A549 (cell line): ENCODE measurements around the gene TRPM5. TPM values are rescaled to one million over a fixed set of nuclear protein-coding genes. Genes with fewer than 3 reads are reported as not detected.

Experiments used
- ATAC-seq, 2 experiments: fragments of 200-7000 bp in 1 of 2; fragments of >200 bp in 1 of 2; cut with Nextera tagmentation in 1 of 2; cut with Tn5 transposase in 1 of 2; 3 replicates each; pipeline versions ENCODE4 v1.8.0 to v1.9.1; 2018 to 2020; ENCODE audit warnings: mild to moderate bottlenecking in 1 of 2, moderate library complexity in 1 of 2
- CTCF ChIA-PET: fragments of 300-600 bp; sonication (Branson Sonifier 250); formaldehyde crosslinking; extraction: SDS; loops from one replicate; lab custom pipeline; 2021; ENCODE audit warnings: antibody characterized with exemption, inconsistent platforms; lab: Yijun Ruan, JAX
- POLR2A ChIA-PET: fragments of 350-600 bp; formaldehyde crosslinking; extraction: SDS; loops from one replicate; lab custom pipeline; 2021; ENCODE audit warnings: antibody characterized with exemption, inconsistent platforms; lab: Yijun Ruan, JAX
- DNase-seq, 2 experiments: peaks; one replicate each; pipeline versions ENCODE4 v3.0.0 to v3.0.0-alpha.2; 2011 to 2016; ENCODE audit warnings: low read depth in 1 of 2, low spot score in 1 of 2
- FAIRE-seq: peaks from 2 replicates; lab custom pipeline; 2011; peaks lifted over from hg19 to GRCh38; lab: Jason Lieb, UNC
- H3K27ac ChIP-seq, 2 experiments: fragments of >200 bp; sonication (Bioruptor Twin); formaldehyde crosslinking; 3 replicates each; pipeline ENCODE4 v1.5.1; 2016 to 2017
- H3K4me1 ChIP-seq: fragments of >200 bp; sonication (Bioruptor Twin); formaldehyde crosslinking; 3 replicates; pipeline ENCODE4 v1.6.1; 2016
- H3K4me2 ChIP-seq: fragments of >200 bp; sonication (Bioruptor Twin); formaldehyde crosslinking; 3 replicates; pipeline ENCODE4 v1.6.1; 2016
- H3K4me3 ChIP-seq: fragments of >200 bp; sonication (Bioruptor Twin); formaldehyde crosslinking; 3 replicates; pipeline ENCODE4 v1.5.1; 2016
- H3K9me3 ChIP-seq: fragments of >200 bp; sonication (Bioruptor Twin); formaldehyde crosslinking; 3 replicates; pipeline ENCODE4 v1.6.1; 2016
- BCL3 ChIP-seq: fragments of >200 bp; sonication (Bioruptor Twin); formaldehyde crosslinking; IDR thresholded peaks from 3 replicates; pipeline ENCODE4 v1.6.1; 2016
- CBX8 ChIP-seq: fragments of 200-600 bp; sonication (generic); IDR thresholded peaks from 2 replicates; pipeline ENCODE4 v1.6.1; 2016
- CEBPB ChIP-seq, 2 experiments: fragments of >200 bp in 1 of 2; sonication (Bioruptor Twin) in 1 of 2; formaldehyde crosslinking in 1 of 2; IDR thresholded peaks; 2 replicates each; pipeline ENCODE4 v1.6.1; 2012 to 2016
- CHD4 ChIP-seq: fragments of 200-600 bp; sonication (generic); IDR thresholded peaks from 2 replicates; pipeline ENCODE4 v1.6.1; 2016; ENCODE audit warnings: antibody characterized with exemption, mild to moderate bottlenecking, borderline replicate concordance
- CTCF ChIP-seq: fragments of >200 bp; sonication (Bioruptor Twin); formaldehyde crosslinking; IDR thresholded peaks from 3 replicates; pipeline ENCODE4 v1.5.1; 2016
- ELK1 ChIP-seq: fragments of 150-350 bp; IDR thresholded peaks from 2 replicates; pipeline ENCODE4 v1.6.1; 2014; ENCODE audit warnings: low read depth, mild to moderate bottlenecking, low read length
- ESRRA ChIP-seq: fragments of 150-350 bp; IDR thresholded peaks from 2 replicates; pipeline ENCODE4 v1.6.1; 2014; ENCODE audit warnings: mild to moderate bottlenecking, low read length, borderline replicate concordance
- FOSL2 ChIP-seq, 2 experiments: fragments of 450-650 bp in 1 of 2; fragments of >200 bp in 1 of 2; sonication (Bioruptor Twin) in 1 of 2; formaldehyde crosslinking; IDR thresholded peaks; 2 replicates each; pipeline versions ENCODE4 v1.5.0 to v1.6.1; 2016 to 2020; ENCODE audit warnings: mild to moderate bottlenecking in 1 of 2, moderate library complexity in 1 of 2
- HMGXB4 ChIP-seq: fragments of 250-450 bp; sonication (Bioruptor Pico); IDR thresholded peaks from 2 replicates; pipeline ENCODE4 v1.5.0; 2021; ENCODE audit warnings: mild to moderate bottlenecking, moderate library complexity, borderline replicate concordance
- JUN ChIP-seq, 2 experiments: fragments of >200 bp; sonication (Bioruptor Twin); formaldehyde crosslinking; IDR thresholded peaks; 2 replicates in 1 of 2; 3 replicates in 1 of 2; pipeline ENCODE4 v1.6.1; 2016 to 2017
- KDM5A ChIP-seq: fragments of 200-600 bp; sonication (generic); IDR thresholded peaks from 2 replicates; pipeline ENCODE4 v1.6.1; 2016; ENCODE audit warnings: antibody characterized with exemption, mild to moderate bottlenecking
- NFE2L2 ChIP-seq: fragments of 150-350 bp; conservative IDR thresholded peaks from 2 replicates; pipeline ENCODE4 v1.6.1; 2014; ENCODE audit warnings: low read length
- NPAS2 ChIP-seq: fragments of 250-450 bp; sonication (Bioruptor Pico); IDR thresholded peaks from 2 replicates; pipeline ENCODE4 v1.8.0; 2022; ENCODE audit warnings: mild to moderate bottlenecking, moderate library complexity, borderline replicate concordance
- RAD21 ChIP-seq, 2 experiments: fragments of >200 bp in 1 of 2; sonication (Bioruptor Twin) in 1 of 2; formaldehyde crosslinking in 1 of 2; IDR thresholded peaks in 1 of 2; conservative IDR thresholded peaks in 1 of 2; 2 replicates in 1 of 2; 3 replicates in 1 of 2; pipeline ENCODE4 v1.6.1; 2012 to 2018; ENCODE audit warnings: inconsistent platforms in 1 of 2
- REST ChIP-seq: fragments of 200-600 bp; sonication (generic); IDR thresholded peaks from 2 replicates; pipeline ENCODE4 v1.6.1; 2016; ENCODE audit warnings: antibody characterized with exemption, mild to moderate bottlenecking, moderate library complexity
- SMC3 ChIP-seq: fragments of >200 bp; sonication (Bioruptor Twin); formaldehyde crosslinking; IDR thresholded peaks from 3 replicates; pipeline ENCODE4 v1.6.1; 2018; ENCODE audit warnings: inconsistent platforms
- SREBF2 ChIP-seq: fragments of 450-650 bp; IDR thresholded peaks from 2 replicates; pipeline ENCODE4 v1.6.1; 2014; ENCODE audit warnings: mild to moderate bottlenecking, moderate library complexity
- TFCP2L1 ChIP-seq: fragments of 250-450 bp; sonication (Bioruptor Pico); IDR thresholded peaks from 2 replicates; pipeline ENCODE4 v1.5.0; 2021; ENCODE audit warnings: mild to moderate bottlenecking
- ZC3H11A ChIP-seq: fragments of 450-650 bp; IDR thresholded peaks from 2 replicates; pipeline ENCODE4 v1.6.1; 2014; ENCODE audit warnings: antibody characterized with exemption, mild to moderate bottlenecking
- ZSCAN20 ChIP-seq: fragments of 250-450 bp; sonication (Bioruptor Pico); IDR thresholded peaks from 2 replicates; pipeline ENCODE4 v1.8.0; 2022; ENCODE audit warnings: mild to moderate bottlenecking, moderate library complexity
- WGBS: methylation state at CpG from one replicate; pipeline ENCODE4 v1.1.6; 2017; ENCODE audit errors: missing lambda C conversion rate; 5-methylcytosine and 5-hydroxymethylcytosine counted together
- polyA plus RNA-seq, 4 experiments: library from polyadenylated mRNA; depleted of rRNA in 3 of 4; stranded (reverse); fragments of >200 nt; fragmentation: RNase III in 1 of 4; extraction: RNeasy Plus Mini Kit Qiagen cat#74134 plus additional on column Dnase treatment in 1 of 4; gene quantifications; 2 replicates in 3 of 4; 3 replicates in 1 of 4; pipeline ENCODE4 v1.2.3, GENCODE V29; 2011 to 2017

The TRPM5 gene
- polyA plus RNA-seq, 2 of the 4 experiments (the other 2 are of a cell fraction) = not detected

GRCh38 chr11:2465202-2466068 is 21.1 kb upstream of the TRPM5 start (continued):
- no peak for TF ChIP-seq REST
- no peak for TF ChIP-seq NPAS2 (CRISPR knock-in tag)
- no peak for TF ChIP-seq TFCP2L1 (CRISPR knock-in tag)

- WGBS = 61% methylated on average over 13 of the region's 13 CpGs
- ChIA-PET CTCF (interaction anchor here (1.0 to 5.3 kb wide), 6 partner anchors 10 to 278 kb away, joined by 3 to 31 read pairs (median 3); no protein-coding TSS in a partner anchor), POLR2A (no interaction called here)
- Histone ChIP-seq H3K4me1 (no peaks in the 10 kb centered on the region), H3K4me3 (no peak overlapping the region), H3K27ac (no peak overlapping the region), H3K4me2 (no peak overlapping the region), H3K9me3 (no peaks in the 10 kb centered on the region)
- no peak for DNase-seq
- ATAC-seq = no peak
- TF ChIP-seq ZSCAN20 (CRISPR knock-in tag) = no peak
- TF ChIP-seq REST = no peak
- no peak for TF ChIP-seq RAD21 (conservative IDR thresholded peaks at IDR 0.05 in 1 of 2, IDR thresholded peaks at IDR 0.05 in 1 of 2)
- TF ChIP-seq BCL3 = no peak
- TF ChIP-seq JUN (IDR thresholded peaks at IDR 0.05) = no peak
- no peak for TF ChIP-seq NFE2L2
- no peak for TF ChIP-seq ZC3H11A
- TF ChIP-seq SMC3 = no peak
- no peak for TF ChIP-seq HMGXB4 (CRISPR knock-in tag)
- no peak for TF ChIP-seq CBX8
- TF ChIP-seq CTCF = no peak
- no peak for TF ChIP-seq CEBPB (IDR thresholded peaks at IDR 0.05)
- TF ChIP-seq KDM5A = no peak
- no peak for TF ChIP-seq ELK1
- no peak for TF ChIP-seq FOSL2 (IDR thresholded peaks at IDR 0.05)
- TF ChIP-seq FOSL2 (CRISPR knock-in tag; IDR thresholded peaks at IDR 0.05) = no peak
- no peak for TF ChIP-seq SREBF2
- no peak for TF ChIP-seq CHD4
- TF ChIP-seq ESRRA = no peak
- FAIRE-seq = no peak
These were observed 20.3 kb upstream of the TRPM5 start for GRCh38 chr11:2464451-2465165.
